ENCODE data around the gene RANBP3. TPM values are rescaled to one million over a fixed set of nuclear protein-coding genes. Genes with fewer than 3 reads are reported as not detected.
A peak's percentile ranks its signal among the peaks of the same experiment; 100 is the strongest.

RANBP3 gene
- total and polyA plus RNA-seq, 2 experiments from 2014 or later: 40.2 to 98.3 TPM

- no peak for TF ChIP-seq REST (IDR thresholded peaks at IDR 0.05; ENCODE audit: unreplicated experiment)
Observed at GRCh38 chr19:5955636-5955935, 22.4 kb downstream of the RANBP3 start (continued).

DNA sequence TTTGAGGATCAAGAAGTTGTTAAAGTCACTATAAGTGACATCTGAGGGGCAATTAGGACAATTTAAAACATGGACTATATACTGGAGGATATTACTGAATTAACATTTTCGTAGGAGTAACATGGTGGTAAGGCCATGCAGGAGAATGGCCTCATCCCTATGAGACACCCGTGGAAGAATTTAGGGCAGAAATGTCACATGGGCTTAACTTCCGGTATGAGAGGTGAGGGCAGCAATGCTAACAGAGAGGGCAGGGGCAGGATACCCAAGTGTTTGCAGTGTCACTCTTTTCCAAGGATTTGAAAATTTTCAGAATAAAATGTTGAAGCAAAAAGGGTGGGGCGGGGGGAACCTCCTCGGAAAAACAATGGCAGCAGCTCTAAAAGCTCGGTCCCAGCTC is 23.6 kb downstream of the RANBP3 start:
- 0 out of 2 replicates have a peak overlapping the region, but pooled peaks have one; percentile 23 for H3K4me3 ChIP-seq
- peaks cover 11% of the 10 kb centered on the region; the same call in 1 of the 2 replicates for H3F3A ChIP-seq (replicated peaks; ENCODE audit: low read depth)
- peaks cover 61% of the 10 kb centered on the region for H4K20me1 ChIP-seq (replicated peaks; ENCODE audit: insufficient read depth)
- peak overlapping the region; percentile 36 for H3K4me2 ChIP-seq
- Mint-ChIP-seq H3K4me3 (no peak overlapping the region; the same call in 2 of the 3 replicates), H3K36me3 (ENCODE audit: low read depth) (peaks cover 12% of the 10 kb centered on the region), H3K27me3 (ENCODE audit: insufficient read depth, low read depth, poor library complexity) (peaks cover 31% of the 10 kb centered on the region), H3K4me1 (peaks cover 94% of the 10 kb centered on the region), H3K27ac (peak overlapping the region; percentile 42), H3K9me3 (no peaks in the 10 kb centered on the region)
- TF ChIP-seq, protein P1, sequence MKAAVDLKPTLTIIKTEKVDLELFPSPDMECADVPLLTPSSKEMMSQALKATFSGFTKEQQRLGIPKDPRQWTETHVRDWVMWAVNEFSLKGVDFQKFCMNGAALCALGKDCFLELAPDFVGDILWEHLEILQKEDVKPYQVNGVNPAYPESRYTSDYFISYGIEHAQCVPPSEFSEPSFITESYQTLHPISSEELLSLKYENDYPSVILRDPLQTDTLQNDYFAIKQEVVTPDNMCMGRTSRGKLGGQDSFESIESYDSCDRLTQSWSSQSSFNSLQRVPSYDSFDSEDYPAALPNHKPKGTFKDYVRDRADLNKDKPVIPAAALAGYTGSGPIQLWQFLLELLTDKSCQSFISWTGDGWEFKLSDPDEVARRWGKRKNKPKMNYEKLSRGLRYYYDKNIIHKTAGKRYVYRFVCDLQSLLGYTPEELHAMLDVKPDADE (IDR thresholded peaks at IDR 0.05): no peak
- ATAC-seq (no peak), DNase-seq (ENCODE audit: low spot score) (no peak)
- H3K79me2 ChIP-seq (replicated peaks; ENCODE audit: insufficient read depth): peaks cover 97% of the 10 kb centered on the region
- peak overlapping the region; percentile 86 for H3K27ac ChIP-seq (ENCODE audit: low read depth)
- no peaks in the 10 kb centered on the region for H3K9me2 ChIP-seq (ENCODE audit: insufficient read depth)
- no peaks in the 10 kb centered on the region for H3K27me3 ChIP-seq (ENCODE audit: insufficient read depth)
- no peak overlapping the region for H2AFZ ChIP-seq
- H3K4me1 ChIP-seq (ENCODE audit: insufficient read depth): peaks cover 95% of the 10 kb centered on the region
- peaks cover 6% of the 10 kb centered on the region for H3K36me3 ChIP-seq (ENCODE audit: insufficient read depth)

- H2AFZ ChIP-seq: no peak overlapping the region
- H3K4me1 Mint-ChIP-seq: peaks cover 94% of the 10 kb centered on the region
- DNase-seq (ENCODE audit: low spot score) (no peak), ATAC-seq (no peak)
- H3K36me3 ChIP-seq (ENCODE audit: insufficient read depth): peaks cover 6% of the 10 kb centered on the region
- H3K36me3 Mint-ChIP-seq (ENCODE audit: low read depth): peaks cover 17% of the 10 kb centered on the region
- no peak overlapping the region; the same call in 2 of the 3 replicates for H3K4me3 Mint-ChIP-seq
- H3K79me2 ChIP-seq (replicated peaks; ENCODE audit: insufficient read depth): peaks cover 97% of the 10 kb centered on the region
- peaks cover 62% of the 10 kb centered on the region for H4K20me1 ChIP-seq (replicated peaks; ENCODE audit: insufficient read depth)
- peak overlapping the region; percentile 42 for H3K27ac Mint-ChIP-seq
- peak overlapping the region; percentile 86 for H3K27ac ChIP-seq (ENCODE audit: low read depth)
- H3K9me3 Mint-ChIP-seq: no peaks in the 10 kb centered on the region
- H3K4me2 ChIP-seq: peak overlapping the region; percentile 36
- peak overlapping the region; percentile 23; the same call in 1 of the 2 replicates for H3K4me3 ChIP-seq
- peaks cover 99% of the 10 kb centered on the region for H3K4me1 ChIP-seq (ENCODE audit: insufficient read depth)
- H3K27me3 ChIP-seq (ENCODE audit: insufficient read depth): no peaks in the 10 kb centered on the region
- H3K9me2 ChIP-seq (ENCODE audit: insufficient read depth): no peaks in the 10 kb centered on the region
- H3F3A ChIP-seq (replicated peaks; ENCODE audit: low read depth): peaks cover 11% of the 10 kb centered on the region; the same call in 1 of the 2 replicates
- peaks cover 27% of the 10 kb centered on the region for H3K27me3 Mint-ChIP-seq (ENCODE audit: insufficient read depth, low read depth, poor library complexity)
- TF ChIP-seq NANOG (IDR thresholded peaks at IDR 0.05; ENCODE audit: borderline replicate concordance) (no peak), JUNB (IDR thresholded peaks at IDR 0.05; ENCODE audit: unreplicated experiment) (no peak), REST (IDR thresholded peaks at IDR 0.05; ENCODE audit: unreplicated experiment) (no peak), STAT1 (IDR thresholded peaks at IDR 0.05; ENCODE audit: unreplicated experiment) (no peak), POLR2AphosphoS5 (IDR thresholded peaks at IDR 0.05; ENCODE audit: low read depth) (no peak), CREB1 (CRISPR knock-in tag; IDR thresholded peaks at IDR 0.05; ENCODE audit: low read depth) (no peak), ZNF331 (CRISPR knock-in tag; IDR thresholded peaks at IDR 0.05; ENCODE audit: low read depth) (no peak), ZNF114 (CRISPR knock-in tag; IDR thresholded peaks at IDR 0.05) (no peak)
Observed at GRCh38 chr19:5953680-5954213, 24.2 kb downstream of the RANBP3 start.
